Suprapubic skin (tissue), 4 donors: ENCODE data around the gene PGM5. TPM values are rescaled to one million over a fixed set of nuclear protein-coding genes. Genes with fewer than 3 reads are reported as not detected.
A peak's percentile ranks its signal among the peaks of the same experiment; 100 is the strongest.

Experiments used
- DNase-seq, 2 donors: peaks; one replicate each; pipeline ENCODE4 v3.0.0-alpha.2; 2019; ENCODE audit warnings: low spot score in 2 of 2
- H3K27ac ChIP-seq: fragments of 200-600 bp; sonication (generic); one replicate; pipeline ENCODE4 v1.5.1; 2019
- H3K27me3 ChIP-seq: fragments of 200-600 bp; sonication (generic); one replicate; pipeline ENCODE4 v1.5.1; 2019
- H3K36me3 ChIP-seq: fragments of 200-600 bp; sonication (generic); one replicate; pipeline ENCODE4 v1.5.1; 2019
- H3K4me1 ChIP-seq: fragments of 200-600 bp; sonication (generic); one replicate; pipeline ENCODE4 v1.5.1; 2019
- H3K4me3 ChIP-seq: fragments of 200-600 bp; sonication (generic); one replicate; pipeline ENCODE4 v1.5.1; 2019; ENCODE audit warnings: mild to moderate bottlenecking
- H3K9me3 ChIP-seq: fragments of 200-600 bp; sonication (generic); one replicate; pipeline ENCODE4 v1.5.1; 2019
- EP300 ChIP-seq: sonication (generic); formaldehyde crosslinking; IDR thresholded peaks from one replicate; pipeline ENCODE4 v1.6.1; 2017; ENCODE audit warnings: antibody characterized with exemption
- POLR2A ChIP-seq, 2 donors: fragments of 450-650 bp; IDR thresholded peaks; one replicate each; pipeline ENCODE4 v1.6.1; 2017; ENCODE audit warnings: antibody characterized with exemption in 2 of 2, mild to moderate bottlenecking in 2 of 2, moderate library complexity in 2 of 2
- POLR2AphosphoS5 ChIP-seq, 3 donors: sonication (generic); formaldehyde crosslinking; IDR thresholded peaks; one replicate each; pipeline ENCODE4 v1.6.1; 2017; ENCODE audit warnings: antibody characterized with exemption in 3 of 3
- WGBS: methylation state at CpG from one replicate; pipeline ENCODE4 v1.1.5; 2018; 5-methylcytosine and 5-hydroxymethylcytosine counted together
- total RNA-seq, 4 donors: library from RNA; depleted of rRNA; stranded (reverse); fragments of >200 nt; gene quantifications; one replicate each; pipeline ENCODE4 v1.1.0, GENCODE V29; 2016
- TF ChIP-seq, protein P1 (sequence below), 2 donors: fragments of 200-600 bp in 1 of 2; fragments of 450-650 bp in 1 of 2; sonication (generic) in 1 of 2; IDR thresholded peaks; one replicate each; pipeline ENCODE4 v1.5.1; 2016 to 2019; ENCODE audit warnings: antibody characterized with exemption in 2 of 2, mild to moderate bottlenecking in 1 of 2, moderate library complexity in 1 of 2

Gene PGM5
- total RNA-seq, 4 donors from 2014 or later = 5.1 to 10.6 (median 6.1) TPM

DNA sequence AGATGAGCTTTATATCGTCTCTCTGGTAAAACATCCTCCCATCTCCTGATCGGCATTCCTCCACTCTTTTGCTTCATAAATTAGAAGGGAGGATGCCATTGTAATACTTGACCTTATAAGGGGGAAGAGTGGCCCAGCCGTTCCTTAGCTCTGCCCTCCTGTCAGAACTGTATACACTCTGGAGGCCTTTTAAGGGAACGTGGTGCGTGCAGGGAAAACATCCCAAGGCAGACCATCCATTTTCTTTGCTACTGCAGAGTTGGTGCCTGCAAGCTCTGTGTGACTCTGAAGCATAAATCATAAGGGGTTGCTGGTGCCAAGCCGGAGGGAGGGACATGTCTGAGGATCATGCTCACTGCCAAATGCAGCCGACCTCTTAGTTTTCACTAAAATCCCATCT lies 90.4 kb downstream of the PGM5 start:
- H3K27ac ChIP-seq = no peak overlapping the region
- TF ChIP-seq EP300 (peak; percentile 35), POLR2A (IDR thresholded peaks at IDR 0.05) (no peak)
- no peak overlapping the region for H3K4me3 ChIP-seq
- 41% methylated on average over 7 of the region's 7 CpGs for WGBS
- no peaks in the 10 kb centered on the region for H3K27me3 ChIP-seq
- no peak for DNase-seq
- H3K36me3 ChIP-seq = no peaks in the 10 kb centered on the region
- H3K9me3 ChIP-seq = no peaks in the 10 kb centered on the region
- H3K4me1 ChIP-seq = no peaks in the 10 kb centered on the region

DNA sequence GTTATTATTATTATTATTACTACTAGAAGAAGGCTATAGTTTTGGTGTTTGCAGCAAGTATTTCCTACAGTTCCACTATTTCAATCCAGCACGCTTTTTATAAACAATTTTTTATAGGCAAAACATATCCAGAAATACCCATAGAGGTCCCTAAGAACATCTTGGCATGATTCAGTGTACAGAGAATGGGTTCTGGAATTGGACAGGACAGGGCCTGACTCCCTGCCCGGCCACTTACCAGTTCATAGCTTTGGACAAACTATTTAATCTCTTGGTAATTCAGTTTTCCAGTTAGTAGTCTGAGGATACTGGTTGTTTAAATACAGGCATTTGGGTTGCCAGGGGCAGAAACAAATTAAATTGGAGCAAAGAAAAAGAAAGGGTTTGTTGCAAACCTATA lies 91.2 kb downstream of the PGM5 start:
- Histone ChIP-seq H3K36me3 (no peaks in the 10 kb centered on the region), H3K4me1 (no peaks in the 10 kb centered on the region), H3K9me3 (no peaks in the 10 kb centered on the region), H3K27me3 (no peaks in the 10 kb centered on the region), H3K4me3 (no peak overlapping the region), H3K27ac (no peak overlapping the region)
- no peak for DNase-seq
- TF ChIP-seq, protein P1, sequence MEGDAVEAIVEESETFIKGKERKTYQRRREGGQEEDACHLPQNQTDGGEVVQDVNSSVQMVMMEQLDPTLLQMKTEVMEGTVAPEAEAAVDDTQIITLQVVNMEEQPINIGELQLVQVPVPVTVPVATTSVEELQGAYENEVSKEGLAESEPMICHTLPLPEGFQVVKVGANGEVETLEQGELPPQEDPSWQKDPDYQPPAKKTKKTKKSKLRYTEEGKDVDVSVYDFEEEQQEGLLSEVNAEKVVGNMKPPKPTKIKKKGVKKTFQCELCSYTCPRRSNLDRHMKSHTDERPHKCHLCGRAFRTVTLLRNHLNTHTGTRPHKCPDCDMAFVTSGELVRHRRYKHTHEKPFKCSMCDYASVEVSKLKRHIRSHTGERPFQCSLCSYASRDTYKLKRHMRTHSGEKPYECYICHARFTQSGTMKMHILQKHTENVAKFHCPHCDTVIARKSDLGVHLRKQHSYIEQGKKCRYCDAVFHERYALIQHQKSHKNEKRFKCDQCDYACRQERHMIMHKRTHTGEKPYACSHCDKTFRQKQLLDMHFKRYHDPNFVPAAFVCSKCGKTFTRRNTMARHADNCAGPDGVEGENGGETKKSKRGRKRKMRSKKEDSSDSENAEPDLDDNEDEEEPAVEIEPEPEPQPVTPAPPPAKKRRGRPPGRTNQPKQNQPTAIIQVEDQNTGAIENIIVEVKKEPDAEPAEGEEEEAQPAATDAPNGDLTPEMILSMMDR (IDR thresholded peaks at IDR 0.05) = no peak
- TF ChIP-seq POLR2AphosphoS5 (IDR thresholded peaks at IDR 0.05) (no peak), POLR2A (IDR thresholded peaks at IDR 0.05) (no peak), EP300 (no peak)
- 88% methylated on average over 2 of the region's 2 CpGs for WGBS

DNA sequence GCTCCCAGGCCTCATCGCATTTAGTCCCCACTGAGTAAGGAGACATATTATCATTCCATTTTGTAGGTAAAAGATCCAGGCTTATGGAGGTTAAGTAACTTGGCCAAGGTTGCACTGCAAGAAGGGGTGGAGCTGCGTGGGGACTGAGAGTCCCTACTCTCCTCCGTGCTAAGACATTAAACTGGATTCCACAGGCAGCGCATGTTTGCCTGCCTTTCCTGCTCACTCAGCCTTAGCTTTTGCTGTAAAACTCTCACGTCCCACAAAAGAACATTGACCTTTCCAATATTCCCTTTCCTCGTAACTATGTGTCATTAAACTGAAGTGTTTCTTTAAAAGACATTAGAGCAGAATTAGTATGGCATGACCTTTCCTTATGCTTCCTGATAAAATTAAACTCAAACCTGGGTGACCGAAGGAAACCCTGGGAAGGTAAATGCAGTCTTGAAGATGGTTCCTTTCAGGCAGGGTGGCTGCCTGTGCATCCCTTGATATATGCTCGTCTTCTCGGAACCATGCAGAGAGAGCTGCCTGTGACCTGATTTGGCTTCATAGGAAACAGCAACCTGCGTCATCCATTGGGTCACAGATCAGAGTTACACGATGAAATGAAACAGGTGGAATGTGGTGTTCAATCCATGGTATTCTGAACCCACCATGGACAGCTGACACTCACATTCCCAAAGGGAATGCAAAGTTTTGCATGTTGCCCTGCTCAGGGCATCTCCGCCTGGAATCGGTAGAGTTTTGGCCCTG lies 98.3 kb downstream of the PGM5 start:
- TF ChIP-seq, protein P1 (IDR thresholded peaks at IDR 0.05) = no peak
- WGBS = 83% methylated on average over 13 of the region's 13 CpGs
- Histone ChIP-seq H3K4me3 (no peak overlapping the region), H3K36me3 (no peaks in the 10 kb centered on the region), H3K9me3 (no peaks in the 10 kb centered on the region), H3K27ac (no peak overlapping the region), H3K27me3 (no peaks in the 10 kb centered on the region), H3K4me1 (no peaks in the 10 kb centered on the region)
- DNase-seq = no peak

DNA sequence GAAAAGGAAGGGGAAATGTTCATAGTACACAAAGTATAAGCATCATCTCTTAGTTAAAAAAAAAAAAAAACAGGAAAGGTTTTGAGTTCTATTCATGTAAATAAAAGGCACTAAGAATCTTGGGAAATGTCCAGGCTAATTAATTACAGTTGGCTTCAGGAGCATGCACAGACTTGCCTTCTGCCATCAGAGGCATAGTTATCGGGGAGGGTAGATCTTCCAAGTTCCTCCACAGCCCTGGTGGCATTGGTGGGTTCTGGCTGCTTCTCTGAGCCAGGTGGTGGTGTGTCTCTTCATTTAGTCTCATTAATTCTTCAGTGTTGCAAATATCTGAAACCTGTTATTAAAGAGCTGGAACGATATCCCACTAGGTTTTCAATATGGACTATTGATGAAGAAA lies 99.0 kb downstream of the PGM5 start:
- Histone ChIP-seq H3K4me1 (no peaks in the 10 kb centered on the region), H3K27me3 (no peaks in the 10 kb centered on the region), H3K9me3 (no peaks in the 10 kb centered on the region), H3K27ac (no peak overlapping the region), H3K36me3 (no peaks in the 10 kb centered on the region), H3K4me3 (no peak overlapping the region)
- 53% methylated on average over 2 of the region's 2 CpGs for WGBS
- no peak for DNase-seq
- TF ChIP-seq POLR2A (IDR thresholded peaks at IDR 0.05) (no peak), POLR2AphosphoS5 (IDR thresholded peaks at IDR 0.05) (no peak), EP300 (no peak)
- TF ChIP-seq, protein P1 (IDR thresholded peaks at IDR 0.05) = no peak

- no peaks in the 10 kb centered on the region for H3K27me3 ChIP-seq
- no peak for TF ChIP-seq EP300
- no peak for TF ChIP-seq POLR2AphosphoS5 (IDR thresholded peaks at IDR 0.05)
- TF ChIP-seq, protein P1 (IDR thresholded peaks at IDR 0.05) = no peak
- H3K4me1 ChIP-seq = no peaks in the 10 kb centered on the region
- H3K4me3 ChIP-seq = no peak overlapping the region
- no peak for DNase-seq
- H3K27ac ChIP-seq = no peak overlapping the region
- H3K36me3 ChIP-seq = no peaks in the 10 kb centered on the region
- no peaks in the 10 kb centered on the region for H3K9me3 ChIP-seq
- WGBS = 56% methylated on average over 1 of the region's 1 CpG
Observed at GRCh38 chr9:68457803-68458202, 101.4 kb downstream of the PGM5 start.

- no peaks in the 10 kb centered on the region for H3K4me1 ChIP-seq
- TF ChIP-seq POLR2A (IDR thresholded peaks at IDR 0.05) (no peak), EP300 (no peak), POLR2AphosphoS5 (IDR thresholded peaks at IDR 0.05) (no peak)
- TF ChIP-seq, protein P1 (IDR thresholded peaks at IDR 0.05) = no peak
- WGBS = 87% methylated on average over 1 of the region's 1 CpG
Observed at GRCh38 chr9:68458918-68459317, 102.5 kb downstream of the PGM5 start.

More at GRCh38 chr9:68458918-68459317, 102.5 kb downstream of the PGM5 start:
- no peak for DNase-seq
- Histone ChIP-seq H3K27ac (no peak overlapping the region), H3K36me3 (no peaks in the 10 kb centered on the region), H3K27me3 (no peaks in the 10 kb centered on the region), H3K9me3 (no peaks in the 10 kb centered on the region), H3K4me3 (no peak overlapping the region)
